Muscle layer of colon (tissue), 2 donors: ENCODE data around the gene CACNA2D3.

Experiments
- H3K27ac ChIP-seq: one replicate; pipeline ENCODE4 v1.7.0; 2013; ENCODE audit warnings: low read depth, mild to moderate bottlenecking, low read length, moderate library complexity
- H3K27me3 ChIP-seq, 2 donors: one replicate each; pipeline ENCODE4 v1.7.0; 2013; ENCODE audit warnings: low read length in 2 of 2, mild to moderate bottlenecking in 2 of 2; ENCODE audit not compliant: insufficient read depth in 2 of 2, control insufficient read depth in 1 of 2
- H3K36me3 ChIP-seq: one replicate; pipeline ENCODE4 v1.7.0; 2013; ENCODE audit warnings: mild to moderate bottlenecking, low read length; ENCODE audit not compliant: insufficient read depth
- H3K4me1 ChIP-seq: one replicate; pipeline ENCODE4 v1.7.0; 2013; ENCODE audit warnings: mild to moderate bottlenecking, low read length; ENCODE audit not compliant: insufficient read depth
- H3K4me3 ChIP-seq, 2 donors: one replicate each; pipeline ENCODE4 v1.7.0; 2013; ENCODE audit warnings: low read length in 2 of 2, low read depth in 1 of 2, mild to moderate bottlenecking in 1 of 2, moderate library complexity in 1 of 2
- H3K9ac ChIP-seq: one replicate; pipeline ENCODE4 v1.7.0; 2013; ENCODE audit warnings: low read length
- H3K9me3 ChIP-seq: one replicate; pipeline ENCODE4 v1.7.0; 2013; ENCODE audit warnings: mild to moderate bottlenecking, low read length
- donor health status: abdominal sarcoma.
- donor health status: Adenocarcinoma of cecum.

Gene CACNA2D3

DNA sequence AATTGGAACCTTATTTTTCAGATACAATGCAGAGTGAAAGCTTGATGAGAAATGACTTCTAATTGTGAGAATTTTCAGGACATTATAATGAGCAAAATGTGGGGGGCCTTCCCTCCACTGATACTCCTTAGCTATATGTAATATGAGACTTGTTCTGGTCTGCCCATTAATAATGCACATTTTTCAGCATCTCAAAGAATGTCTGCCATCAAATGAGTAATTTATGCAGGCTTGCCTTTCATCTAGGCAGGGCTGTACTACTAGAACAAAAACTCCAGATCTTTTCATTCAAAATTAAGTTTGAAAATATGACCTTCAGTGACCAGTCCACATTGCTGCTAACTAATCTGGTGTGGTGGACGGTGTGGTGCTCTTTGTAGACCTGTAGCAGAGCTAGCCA lies 678.1 kb downstream of the CACNA2D3 start:
- Histone ChIP-seq H3K4me1 (no peaks in the 10 kb centered on the region), H3K36me3 (no peaks in the 10 kb centered on the region), H3K9ac (no peak overlapping the region), H3K27ac (no peak overlapping the region), H3K9me3 (no peaks in the 10 kb centered on the region), H3K4me3 (no peak overlapping the region), H3K27me3 (no peaks in the 10 kb centered on the region)

DNA sequence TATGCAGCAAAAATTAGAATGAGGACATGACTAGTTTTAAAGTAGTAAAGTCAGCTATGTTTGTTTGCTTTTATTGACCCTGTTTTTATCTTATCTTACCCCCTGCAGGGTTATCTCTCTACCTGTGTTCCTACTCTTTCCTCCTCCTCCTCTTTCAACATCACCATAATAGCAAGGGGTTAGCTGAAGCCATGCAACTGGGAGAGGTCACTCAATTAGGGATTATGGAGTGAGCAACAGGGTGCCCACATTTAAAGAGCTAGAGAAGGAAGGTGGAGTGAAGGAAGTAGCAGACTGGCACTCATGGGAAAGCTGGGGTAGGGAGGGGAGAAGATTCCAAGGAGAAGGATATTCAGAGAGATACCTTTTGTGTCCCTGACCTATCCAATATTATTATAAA lies 679.6 kb downstream of the CACNA2D3 start:
- Histone ChIP-seq H3K36me3 (no peaks in the 10 kb centered on the region), H3K9ac (no peak overlapping the region), H3K9me3 (no peaks in the 10 kb centered on the region), H3K4me3 (no peak overlapping the region), H3K4me1 (no peaks in the 10 kb centered on the region), H3K27ac (no peak overlapping the region), H3K27me3 (no peaks in the 10 kb centered on the region)

DNA sequence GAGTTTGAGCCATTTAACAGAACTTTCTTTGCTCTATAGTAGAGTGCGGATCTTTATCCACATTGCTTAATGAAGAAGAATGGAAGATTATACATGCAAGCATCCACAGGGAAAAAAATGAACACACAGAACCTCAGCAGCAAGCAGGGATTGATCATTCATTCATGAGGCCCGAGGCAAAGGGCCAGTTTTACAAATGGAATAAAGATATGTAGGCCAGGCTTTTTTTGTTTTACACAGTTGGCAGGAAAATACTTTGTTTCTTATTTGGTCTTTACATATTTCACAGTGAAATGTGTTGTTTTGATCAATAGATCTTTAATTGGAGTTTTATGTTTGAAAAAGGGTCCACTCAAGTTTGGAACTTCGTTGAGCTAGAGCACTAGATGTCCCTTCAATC lies 688.0 kb downstream of the CACNA2D3 start:
- no peak overlapping the region for H3K27ac ChIP-seq
- no peak overlapping the region for H3K9ac ChIP-seq
- H3K4me1 ChIP-seq, result no peaks in the 10 kb centered on the region
- no peak overlapping the region for H3K4me3 ChIP-seq
- H3K27me3 ChIP-seq, result no peaks in the 10 kb centered on the region
- no peaks in the 10 kb centered on the region for H3K36me3 ChIP-seq
- H3K9me3 ChIP-seq, result no peaks in the 10 kb centered on the region

DNA sequence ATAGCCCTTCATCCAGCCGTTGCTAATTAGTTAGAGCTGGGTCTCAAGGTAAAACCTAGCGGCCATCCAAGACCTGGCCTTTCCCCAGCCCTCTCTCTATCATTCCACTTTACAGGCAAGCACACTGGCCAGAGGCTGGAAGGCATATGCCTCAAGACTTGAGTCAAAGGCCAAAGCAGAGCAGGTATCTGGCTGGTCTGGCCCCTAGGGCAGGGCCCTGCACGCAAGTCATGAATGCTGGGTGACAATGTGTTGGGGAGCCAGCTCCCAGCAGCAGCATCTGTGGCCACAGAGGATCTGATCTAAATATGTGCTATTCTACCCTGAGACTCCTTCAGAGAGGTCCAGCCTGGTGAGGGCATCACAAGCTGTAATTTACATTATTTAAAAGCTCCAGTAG lies 691.9 kb downstream of the CACNA2D3 start:
- no peaks in the 10 kb centered on the region for H3K9me3 ChIP-seq
- no peak overlapping the region for H3K4me3 ChIP-seq
- no peak overlapping the region for H3K27ac ChIP-seq
- H3K9ac ChIP-seq, result no peak overlapping the region
- no peaks in the 10 kb centered on the region for H3K27me3 ChIP-seq
- no peaks in the 10 kb centered on the region for H3K36me3 ChIP-seq
- no peaks in the 10 kb centered on the region for H3K4me1 ChIP-seq

DNA sequence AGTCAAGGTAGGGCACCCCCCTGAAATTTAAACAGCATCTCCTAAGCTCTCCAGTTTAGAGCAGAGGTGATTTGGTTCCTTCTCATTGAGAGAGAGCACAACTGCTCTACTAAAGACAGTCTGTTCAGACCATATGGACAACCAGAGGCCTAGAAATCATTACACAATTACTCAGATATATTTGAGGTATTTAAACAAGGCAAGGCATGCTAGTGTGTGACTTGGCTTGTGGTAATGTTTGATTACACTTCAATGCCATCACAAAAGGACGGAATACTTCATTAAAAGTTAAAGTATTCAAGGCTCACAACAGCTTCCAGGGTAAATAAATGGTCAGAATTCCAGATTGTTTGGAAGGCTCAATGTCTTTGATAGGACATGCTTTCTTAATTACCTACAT lies 695.3 kb downstream of the CACNA2D3 start:
- H3K36me3 ChIP-seq, result no peaks in the 10 kb centered on the region
- peaks cover 11% of the 10 kb centered on the region for H3K4me1 ChIP-seq
- H3K4me3 ChIP-seq, result no peak overlapping the region
- H3K27me3 ChIP-seq, result no peaks in the 10 kb centered on the region
- no peak overlapping the region for H3K9ac ChIP-seq
- H3K9me3 ChIP-seq, result no peaks in the 10 kb centered on the region
- H3K27ac ChIP-seq, result no peak overlapping the region

DNA sequence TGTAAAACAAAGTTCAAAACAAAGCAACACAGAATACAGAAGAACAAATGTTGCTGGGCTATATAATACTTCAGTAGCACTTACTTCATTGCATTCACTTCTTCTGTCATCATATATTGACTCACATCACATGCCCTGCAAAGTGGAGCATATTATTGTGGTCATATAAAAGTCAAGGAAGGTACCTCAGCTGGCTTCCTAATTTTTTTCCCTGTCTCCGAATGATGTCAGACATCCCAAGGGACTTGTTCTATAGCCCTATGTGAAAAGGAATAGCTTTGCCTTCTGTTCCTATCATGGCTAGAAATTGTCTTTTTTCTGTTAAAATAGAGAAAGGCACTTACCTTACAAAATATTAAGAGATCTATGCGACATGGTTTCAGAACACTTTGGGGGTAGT lies 696.1 kb downstream of the CACNA2D3 start:
- Histone ChIP-seq H3K9ac (no peak overlapping the region), H3K4me1 (peaks cover 11% of the 10 kb centered on the region), H3K27me3 (no peaks in the 10 kb centered on the region), H3K9me3 (no peaks in the 10 kb centered on the region), H3K27ac (no peak overlapping the region), H3K4me3 (no peak overlapping the region), H3K36me3 (no peaks in the 10 kb centered on the region)

DNA sequence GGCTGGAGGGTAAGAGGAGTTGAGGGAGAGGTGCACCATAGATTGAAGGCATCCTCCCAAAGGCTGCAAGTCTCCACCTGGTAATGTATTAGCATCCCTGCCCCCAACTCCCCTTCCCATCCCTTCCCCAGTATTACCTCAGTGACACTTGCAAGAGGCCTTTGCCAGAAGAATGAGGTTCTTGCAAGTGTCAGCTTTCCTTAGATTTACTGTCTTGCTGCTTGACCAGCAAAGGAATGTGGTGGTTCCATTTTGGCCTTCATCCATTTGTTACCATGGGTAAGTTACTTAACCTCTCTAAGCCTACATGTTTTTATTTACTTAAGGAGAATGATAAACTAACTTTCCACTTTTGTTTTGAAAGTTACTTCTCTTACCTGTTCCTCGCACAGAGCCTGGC lies 696.6 kb downstream of the CACNA2D3 start:
- no peaks in the 10 kb centered on the region for H3K9me3 ChIP-seq
- no peaks in the 10 kb centered on the region for H3K27me3 ChIP-seq
- H3K4me3 ChIP-seq, result no peak overlapping the region
- no peaks in the 10 kb centered on the region for H3K36me3 ChIP-seq
- H3K9ac ChIP-seq, result no peak overlapping the region
- H3K27ac ChIP-seq, result no peak overlapping the region
- H3K4me1 ChIP-seq, result peaks cover 11% of the 10 kb centered on the region

DNA sequence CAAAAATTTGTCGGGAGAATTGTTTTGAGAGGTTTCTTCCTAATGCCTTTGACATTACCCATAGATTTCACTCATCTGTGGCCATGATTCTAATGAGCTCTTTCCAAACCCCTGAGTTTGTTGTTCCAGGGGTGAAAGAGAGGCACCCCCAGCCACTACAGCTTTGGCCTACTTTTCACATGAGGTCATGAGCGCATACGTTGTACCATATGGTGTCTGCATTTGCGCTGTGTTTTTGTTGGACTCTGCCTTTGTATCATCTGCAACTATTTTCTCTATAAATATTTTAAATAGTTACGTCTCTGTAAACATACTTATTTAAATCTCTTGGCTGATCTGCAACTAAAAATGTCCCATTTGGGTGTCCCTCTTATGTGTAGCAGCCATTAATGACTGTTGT lies 697.6 kb downstream of the CACNA2D3 start:
- no peak overlapping the region for H3K9ac ChIP-seq
- H3K9me3 ChIP-seq, result no peaks in the 10 kb centered on the region
- peaks cover 11% of the 10 kb centered on the region for H3K4me1 ChIP-seq
- no peaks in the 10 kb centered on the region for H3K27me3 ChIP-seq
- H3K4me3 ChIP-seq, result no peak overlapping the region
- no peak overlapping the region for H3K27ac ChIP-seq
- no peaks in the 10 kb centered on the region for H3K36me3 ChIP-seq

DNA sequence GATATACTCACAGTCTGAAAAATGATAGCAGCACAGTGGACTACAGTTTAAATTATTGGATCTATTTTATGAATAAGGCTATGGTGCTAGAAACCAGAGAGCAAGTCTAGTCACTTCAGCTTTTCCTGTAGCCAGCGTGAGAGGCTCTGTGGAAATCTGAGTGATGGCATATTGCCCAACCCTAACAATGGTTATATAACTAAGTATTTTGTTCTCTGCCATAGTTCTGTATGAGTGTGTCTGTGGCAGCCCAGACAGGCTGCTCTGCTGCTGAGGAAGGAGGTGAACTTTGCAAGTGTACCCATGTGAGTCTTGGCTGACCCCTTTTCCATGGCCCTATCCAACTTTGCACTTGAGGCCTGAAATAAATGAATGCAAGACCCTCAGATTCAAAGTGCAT lies 699.9 kb downstream of the CACNA2D3 start:
- Histone ChIP-seq H3K4me3 (no peak overlapping the region), H3K36me3 (no peaks in the 10 kb centered on the region), H3K27ac (no peak overlapping the region), H3K9ac (no peak overlapping the region), H3K9me3 (no peaks in the 10 kb centered on the region), H3K4me1 (peaks cover 11% of the 10 kb centered on the region), H3K27me3 (no peaks in the 10 kb centered on the region)

DNA sequence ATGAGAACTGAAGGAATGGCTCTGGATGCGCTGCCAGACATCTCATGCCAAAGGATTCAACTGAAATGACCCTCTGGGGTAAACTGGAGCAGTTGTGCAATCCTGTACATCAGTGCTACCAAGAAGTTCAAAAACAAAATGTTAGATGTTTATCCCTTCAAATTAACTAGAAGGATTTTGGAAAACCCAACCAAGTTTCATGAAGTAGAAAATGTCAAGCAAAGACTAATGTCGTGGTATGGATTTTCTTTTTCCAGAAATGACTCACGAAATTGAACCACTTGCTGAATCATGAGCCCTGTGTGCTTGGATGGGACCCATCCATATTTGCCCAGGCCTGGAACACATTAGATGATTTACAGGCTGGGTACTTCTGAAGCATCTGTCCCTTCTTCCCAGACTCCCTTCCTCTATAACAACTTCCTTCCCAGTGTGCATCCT lies 703.9 kb downstream of the CACNA2D3 start:
- H3K4me3 ChIP-seq, result no peak overlapping the region
- no peaks in the 10 kb centered on the region for H3K36me3 ChIP-seq
- H3K4me1 ChIP-seq, result peaks cover 11% of the 10 kb centered on the region
- H3K27ac ChIP-seq, result no peak overlapping the region
- no peaks in the 10 kb centered on the region for H3K9me3 ChIP-seq
- H3K9ac ChIP-seq, result no peak overlapping the region
- H3K27me3 ChIP-seq, result no peaks in the 10 kb centered on the region

DNA sequence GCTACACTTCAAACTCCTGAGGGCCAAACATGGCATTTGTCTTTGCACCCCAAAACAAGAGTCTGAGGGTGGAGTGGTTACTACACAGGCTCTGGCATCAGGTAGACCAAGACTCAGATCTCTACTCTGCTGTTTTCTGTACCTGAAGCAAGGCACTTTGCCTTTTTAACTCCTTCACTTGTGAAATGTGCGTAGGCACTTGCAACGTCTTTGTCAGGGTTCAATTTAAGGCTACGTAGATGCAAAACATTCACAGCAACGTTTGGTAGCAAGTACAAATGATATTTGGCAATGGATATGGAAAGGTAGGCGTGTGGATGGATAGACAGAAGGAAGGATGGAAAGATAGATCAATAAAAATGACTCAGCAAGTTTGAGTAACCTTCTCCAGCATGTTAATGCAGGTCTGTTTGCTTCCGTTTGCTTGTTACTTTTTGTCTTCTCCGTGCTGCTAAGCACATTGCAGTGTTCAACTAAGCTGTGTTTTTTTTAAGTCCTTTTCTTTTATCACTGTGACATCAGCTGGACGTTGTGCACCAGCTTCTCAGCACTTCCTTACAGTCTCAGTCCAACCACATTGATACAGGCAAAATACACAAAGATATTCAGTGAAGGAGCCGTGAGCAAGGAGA lies 704.8 kb downstream of the CACNA2D3 start:
- Histone ChIP-seq H3K4me3 (no peak overlapping the region), H3K9ac (no peak overlapping the region), H3K27me3 (no peaks in the 10 kb centered on the region), H3K4me1 (peaks cover 4% of the 10 kb centered on the region), H3K27ac (no peak overlapping the region), H3K9me3 (no peaks in the 10 kb centered on the region), H3K36me3 (no peaks in the 10 kb centered on the region)

DNA sequence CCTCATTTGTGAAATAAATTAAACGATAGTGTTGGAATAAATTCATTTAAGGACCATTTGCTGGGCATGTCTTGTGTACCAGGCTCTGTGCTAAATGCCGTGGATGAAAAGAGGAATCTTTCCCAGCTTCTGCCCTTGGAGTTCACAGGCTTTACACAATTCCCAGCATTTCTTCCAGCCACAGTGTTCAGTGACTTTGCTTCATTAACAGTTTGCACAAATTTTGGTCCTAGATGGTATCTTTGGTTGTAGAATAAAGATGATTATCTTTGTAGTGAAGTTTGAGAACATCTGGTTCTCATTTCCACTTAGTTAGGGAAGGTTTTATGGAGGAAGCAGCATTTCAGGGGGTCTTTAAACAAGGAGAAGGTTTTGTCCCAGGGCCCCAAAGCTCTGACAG lies 705.4 kb downstream of the CACNA2D3 start:
- no peaks in the 10 kb centered on the region for H3K27me3 ChIP-seq
- H3K4me1 ChIP-seq, result no peaks in the 10 kb centered on the region
- no peak overlapping the region for H3K4me3 ChIP-seq
- H3K9ac ChIP-seq, result no peak overlapping the region
- no peak overlapping the region for H3K27ac ChIP-seq
- no peaks in the 10 kb centered on the region for H3K36me3 ChIP-seq
- H3K9me3 ChIP-seq, result no peaks in the 10 kb centered on the region
